MM.1S (cell line): Measurements from ENCODE around the gene TMEM273.

Source experiments
- DNase-seq: peaks from one replicate; pipeline ENCODE4 v3.0.0-alpha.2; 2015
- H2AFZ ChIP-seq: fragments of 300-600 bp; sonication (generic); 2 replicates; pipeline ENCODE4 v1.6.0; 2016; ENCODE audit warnings: antibody characterized with exemption, low read length
- H3F3A ChIP-seq: fragments of 300-600 bp; sonication (generic); 2 replicates; pipeline ENCODE4 v1.6.1; 2016; ENCODE audit warnings: mild to moderate bottlenecking, antibody characterized with exemption, low read length, moderate library complexity, mixed read lengths; ENCODE audit not compliant: insufficient read depth
- H3K27ac ChIP-seq: fragments of 300-600 bp; sonication (generic); 2 replicates; pipeline ENCODE4 v1.5.1; 2016; ENCODE audit warnings: mild to moderate bottlenecking, low read length
- H3K27me3 ChIP-seq: fragments of 300-600 bp; sonication (generic); replicated peaks from 2 replicates; pipeline ENCODE4 v1.6.0; 2016; ENCODE audit warnings: low read length; ENCODE audit not compliant: insufficient read depth
- H3K36me3 ChIP-seq: fragments of 300-600 bp; sonication (generic); replicated peaks from 2 replicates; pipeline ENCODE4 v1.6.1; 2016; ENCODE audit warnings: mild to moderate bottlenecking, low read length, mixed read lengths; ENCODE audit not compliant: insufficient read depth
- H3K4me1 ChIP-seq: fragments of 300-600 bp; sonication (generic); 2 replicates; pipeline ENCODE4 v1.6.1; 2016; ENCODE audit warnings: low read length, mixed read lengths
- H3K4me2 ChIP-seq: fragments of 300-600 bp; sonication (generic); 2 replicates; pipeline ENCODE4 v1.6.0; 2016; ENCODE audit warnings: low read depth, low read length
- H3K4me3 ChIP-seq: fragments of 300-600 bp; sonication (generic); 2 replicates; pipeline ENCODE4 v1.5.1; 2016; ENCODE audit warnings: low read length, mixed read lengths
- H3K79me2 ChIP-seq: fragments of 300-600 bp; sonication (generic); 2 replicates; pipeline ENCODE4 v1.6.1; 2016; ENCODE audit warnings: mixed run types, low read length, mixed read lengths
- H3K9ac ChIP-seq: fragments of 300-600 bp; sonication (generic); 2 replicates; pipeline ENCODE4 v1.6.1; 2016; ENCODE audit warnings: low read length, mixed read lengths
- H3K9me2 ChIP-seq: fragments of 300-600 bp; sonication (generic); replicated peaks from 2 replicates; pipeline ENCODE4 v1.6.1; 2016; ENCODE audit warnings: mild to moderate bottlenecking, low read length, mixed read lengths; ENCODE audit not compliant: insufficient read depth
- H3K9me3 ChIP-seq: fragments of 300-600 bp; sonication (generic); replicated peaks from 2 replicates; pipeline ENCODE4 v1.6.1; 2016; ENCODE audit warnings: mild to moderate bottlenecking, low read length, mixed read lengths; ENCODE audit not compliant: insufficient read depth
- H4K20me1 ChIP-seq: fragments of 300-600 bp; sonication (generic); 2 replicates; pipeline ENCODE4 v1.6.1; 2016; ENCODE audit warnings: mild to moderate bottlenecking, low read length, moderate library complexity, mixed read lengths; ENCODE audit not compliant: insufficient read depth
- EZH2 ChIP-seq: fragments of 300-600 bp; sonication (generic); optimal IDR thresholded peaks from 2 replicates; pipeline ENCODE3; 2017; ENCODE audit warnings: low read depth, mild to moderate bottlenecking, antibody characterized with exemption, low read length, mixed read lengths
- EZH2phosphoT487 ChIP-seq: fragments of 300-600 bp; sonication (generic); IDR thresholded peaks from 2 replicates; pipeline ENCODE4 v1.6.1; 2018; ENCODE audit warnings: antibody characterized with exemption, low read length
- TF ChIP-seq, protein P1 (sequence below): fragments of 300-600 bp; sonication (generic); IDR thresholded peaks from 2 replicates; pipeline ENCODE4 v1.5.1; 2016; ENCODE audit warnings: antibody characterized with exemption, low read length, mixed read lengths

The TMEM273 gene

GRCh38 chr10:49143249-49143648 lies 44.9 kb downstream of the TMEM273 start:
- no peaks in the 10 kb centered on the region for H3K9me2 ChIP-seq
- no peaks in the 10 kb centered on the region for H4K20me1 ChIP-seq
- no peaks in the 10 kb centered on the region for H3K79me2 ChIP-seq
- TF ChIP-seq, protein P1, sequence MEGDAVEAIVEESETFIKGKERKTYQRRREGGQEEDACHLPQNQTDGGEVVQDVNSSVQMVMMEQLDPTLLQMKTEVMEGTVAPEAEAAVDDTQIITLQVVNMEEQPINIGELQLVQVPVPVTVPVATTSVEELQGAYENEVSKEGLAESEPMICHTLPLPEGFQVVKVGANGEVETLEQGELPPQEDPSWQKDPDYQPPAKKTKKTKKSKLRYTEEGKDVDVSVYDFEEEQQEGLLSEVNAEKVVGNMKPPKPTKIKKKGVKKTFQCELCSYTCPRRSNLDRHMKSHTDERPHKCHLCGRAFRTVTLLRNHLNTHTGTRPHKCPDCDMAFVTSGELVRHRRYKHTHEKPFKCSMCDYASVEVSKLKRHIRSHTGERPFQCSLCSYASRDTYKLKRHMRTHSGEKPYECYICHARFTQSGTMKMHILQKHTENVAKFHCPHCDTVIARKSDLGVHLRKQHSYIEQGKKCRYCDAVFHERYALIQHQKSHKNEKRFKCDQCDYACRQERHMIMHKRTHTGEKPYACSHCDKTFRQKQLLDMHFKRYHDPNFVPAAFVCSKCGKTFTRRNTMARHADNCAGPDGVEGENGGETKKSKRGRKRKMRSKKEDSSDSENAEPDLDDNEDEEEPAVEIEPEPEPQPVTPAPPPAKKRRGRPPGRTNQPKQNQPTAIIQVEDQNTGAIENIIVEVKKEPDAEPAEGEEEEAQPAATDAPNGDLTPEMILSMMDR: no peak
- TF ChIP-seq EZH2phosphoT487 (no peak), EZH2 (no peak)
- H3K4me2 ChIP-seq: no peak overlapping the region
- no peaks in the 10 kb centered on the region for H3K9me3 ChIP-seq
- no peak for DNase-seq
- no peak overlapping the region for H3K27ac ChIP-seq
- no peak overlapping the region for H2AFZ ChIP-seq
- no peaks in the 10 kb centered on the region for H3K36me3 ChIP-seq
- H3K27me3 ChIP-seq: no peaks in the 10 kb centered on the region
- H3K4me3 ChIP-seq: no peak overlapping the region
- H3K9ac ChIP-seq: no peak overlapping the region
- no peaks in the 10 kb centered on the region for H3K4me1 ChIP-seq
- H3F3A ChIP-seq: no peaks in the 10 kb centered on the region

DNA sequence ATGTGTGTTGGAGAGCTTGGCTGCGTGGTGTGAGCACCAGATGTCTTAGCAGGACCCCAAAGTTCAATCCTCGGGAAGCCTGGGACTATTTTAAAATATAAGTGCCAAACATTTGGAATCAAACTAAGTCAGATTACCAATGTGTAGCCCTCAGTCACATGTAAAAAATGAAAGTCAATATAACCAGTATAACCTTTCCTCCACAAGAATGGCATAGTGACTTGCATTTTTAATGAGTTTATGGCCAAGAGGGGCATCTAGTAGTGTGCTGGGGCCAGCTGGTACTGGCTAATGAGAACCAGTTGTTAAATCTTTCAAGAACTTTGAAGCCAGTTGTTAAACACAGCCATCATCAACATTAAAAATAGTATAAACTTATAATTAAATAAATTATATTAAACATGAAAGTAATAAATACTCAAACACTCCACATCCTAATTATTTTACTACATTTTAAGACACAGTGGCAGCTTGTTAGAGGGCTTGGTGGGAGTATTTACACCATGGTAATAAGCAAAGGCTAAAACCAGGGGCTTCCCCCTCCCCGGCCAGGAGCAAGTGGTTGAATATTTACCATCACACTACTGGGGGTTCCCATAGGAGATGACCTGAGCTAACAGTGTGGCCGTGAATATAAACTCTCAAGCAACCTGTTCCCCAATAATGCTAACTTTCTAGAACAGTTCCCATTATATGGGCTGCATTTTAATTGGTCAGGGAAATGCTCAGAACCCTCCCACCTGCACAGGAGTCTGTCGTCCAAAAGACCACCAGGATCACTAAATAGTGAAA lies 46.5 kb downstream of the TMEM273 start:
- Histone ChIP-seq H3K36me3 (no peaks in the 10 kb centered on the region), H3K9me3 (no peaks in the 10 kb centered on the region), H3F3A (no peaks in the 10 kb centered on the region), H3K4me3 (no peak overlapping the region), H3K9ac (no peak overlapping the region), H3K79me2 (no peaks in the 10 kb centered on the region), H3K27me3 (no peaks in the 10 kb centered on the region), H3K27ac (no peak overlapping the region), H3K9me2 (no peaks in the 10 kb centered on the region), H3K4me1 (no peaks in the 10 kb centered on the region), H3K4me2 (no peak overlapping the region), H2AFZ (no peak overlapping the region), H4K20me1 (no peaks in the 10 kb centered on the region)
- TF ChIP-seq EZH2phosphoT487 (no peak), EZH2 (no peak)
- TF ChIP-seq, protein P1: no peak
- no peak for DNase-seq

GRCh38 chr10:49140304-49141177 lies 47.6 kb downstream of the TMEM273 start:
- Histone ChIP-seq H3K9me3 (no peaks in the 10 kb centered on the region), H3K79me2 (no peaks in the 10 kb centered on the region), H2AFZ (no peak overlapping the region), H3K9ac (no peak overlapping the region), H4K20me1 (no peaks in the 10 kb centered on the region), H3F3A (no peaks in the 10 kb centered on the region), H3K4me3 (no peak overlapping the region), H3K27me3 (no peaks in the 10 kb centered on the region), H3K4me1 (no peaks in the 10 kb centered on the region), H3K36me3 (no peaks in the 10 kb centered on the region), H3K27ac (no peak overlapping the region), H3K4me2 (no peak overlapping the region), H3K9me2 (no peaks in the 10 kb centered on the region)
- no peak for DNase-seq
- TF ChIP-seq EZH2phosphoT487: no peak
- TF ChIP-seq, protein P1: no peak
- no peak for TF ChIP-seq EZH2
